ENCODE data around the gene COL4A2.

DNA sequence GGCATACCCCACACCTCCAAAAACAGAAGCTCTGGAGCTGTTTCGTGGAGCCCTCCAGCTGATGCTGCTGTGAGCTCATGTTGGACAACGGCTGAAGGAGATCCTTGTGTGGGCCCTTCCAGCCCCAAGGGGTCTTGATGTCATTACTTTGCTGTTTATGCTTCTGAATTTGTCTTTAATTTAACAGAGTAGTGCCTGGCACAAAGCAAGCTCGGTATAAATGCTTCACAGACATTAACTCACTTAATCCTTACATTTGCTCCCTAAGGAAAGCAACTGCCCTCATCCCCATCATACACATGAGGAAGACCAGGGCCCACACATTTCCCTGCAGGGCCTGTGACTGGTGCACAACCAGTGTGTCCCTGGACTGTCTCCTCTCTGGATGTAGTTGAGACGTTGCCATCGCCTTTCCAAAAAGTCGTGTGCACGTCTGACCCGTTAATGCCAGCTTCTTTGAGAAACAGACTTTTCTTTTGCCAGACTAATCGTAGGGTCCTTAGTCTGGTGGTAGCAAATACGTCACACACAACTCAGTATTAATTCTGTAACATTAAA, 7.7 kb upstream of the COL4A2 start:
- TF ChIP-seq CTCF (IDR thresholded peaks at IDR 0.05; ENCODE audit: insufficient read depth, low read depth, low read length) (no peak), EZH2 (IDR thresholded peaks at IDR 0.05; ENCODE audit: insufficient read depth, low read length) (no peak)

Measured in astrocyte (in vitro differentiated cells and primary cell).